ENCODE data around the gene MRTFB.
"Not testable (repeated sequence)": the region's sequence is repeated elsewhere in the genome, so short reads cannot be mapped to it uniquely, and the experiment has no call there.

MRTFB gene

GRCh38 chr16:14070877-14071575, at the start of gene MRTFB:
Gene MRTFB (plus strand): TSS chr16:14071319. CDS start chr16:14140607, 69,288 bp downstream.
- DNase-seq: no peak

- not testable (repeated sequence) for DNase-seq
These were observed 47.6 kb upstream of the MRTFB start for GRCh38 chr16:14023526-14023925.

GRCh38 chr16:14024283-14024682, 46.8 kb upstream of the MRTFB start:
- no peak for DNase-seq

GRCh38 chr16:14026572-14027285, 44.4 kb upstream of the MRTFB start:
- DNase-seq: no peak

- no peak for DNase-seq
These were observed 42.9 kb upstream of the MRTFB start for GRCh38 chr16:14028202-14028601.

- no peak for DNase-seq
These were observed 41.5 kb upstream of the MRTFB start for GRCh38 chr16:14029658-14030057.

GRCh38 chr16:14035092-14035491, 36.0 kb upstream of the MRTFB start:
- DNase-seq: no peak

- no peak for DNase-seq
These were observed 34.2 kb upstream of the MRTFB start for GRCh38 chr16:14036889-14037288.

GRCh38 chr16:14037960-14038359, 33.2 kb upstream of the MRTFB start:
- DNase-seq: no peak

GRCh38 chr16:14041164-14041563, 30.0 kb upstream of the MRTFB start:
- DNase-seq: no peak

GRCh38 chr16:14042706-14043105, 28.4 kb upstream of the MRTFB start:
- no peak for DNase-seq

- DNase-seq: no peak
These were observed 27.8 kb upstream of the MRTFB start for GRCh38 chr16:14043278-14043677.

- no peak for DNase-seq
These were observed 27.3 kb upstream of the MRTFB start for GRCh38 chr16:14043793-14044192.

GRCh38 chr16:14047121-14047859, 23.8 kb upstream of the MRTFB start:
- DNase-seq: not testable (repeated sequence)

- DNase-seq: no peak
These were observed 20.7 kb upstream of the MRTFB start for GRCh38 chr16:14050291-14051027.

GRCh38 chr16:14051103-14051729, 19.9 kb upstream of the MRTFB start:
- DNase-seq: no peak

- DNase-seq: no peak
These were observed 14.1 kb upstream of the MRTFB start for GRCh38 chr16:14056970-14057369.

GRCh38 chr16:14057878-14058382, 13.2 kb upstream of the MRTFB start:
- DNase-seq: no peak

GRCh38 chr16:14061732-14062259, 9.3 kb upstream of the MRTFB start:
- no peak for DNase-seq

- DNase-seq: no peak
These were observed 8.9 kb upstream of the MRTFB start for GRCh38 chr16:14062261-14062660.

- no peak for DNase-seq
These were observed 7.2 kb upstream of the MRTFB start for GRCh38 chr16:14063618-14064581.
